MM.1S (cell line): ENCODE data around the gene RPL10.

Source experiments
- CTCF ChIP-seq: fragments of 300-600 bp; sonication (generic); IDR thresholded peaks from 2 replicates; pipeline ENCODE4 v1.5.1; 2016; ENCODE audit warnings: antibody characterized with exemption, low read length, mixed read lengths
- EZH2 ChIP-seq: fragments of 300-600 bp; sonication (generic); optimal IDR thresholded peaks from 2 replicates; pipeline ENCODE3; 2017; ENCODE audit warnings: low read depth, mild to moderate bottlenecking, antibody characterized with exemption, low read length, mixed read lengths
- EZH2phosphoT487 ChIP-seq: fragments of 300-600 bp; sonication (generic); IDR thresholded peaks from 2 replicates; pipeline ENCODE4 v1.6.1; 2018; ENCODE audit warnings: antibody characterized with exemption, low read length

GRCh38 chrX:154383359-154384283, 14.6 kb upstream of the RPL10 start:
- TF ChIP-seq CTCF = no peak
- TF ChIP-seq EZH2 = no peak
- TF ChIP-seq EZH2phosphoT487 = no peak
